OCI-LY1 (cell line): Measurements from ENCODE around the gene CGB5.

ENCODE experiments used
- EZH2 ChIP-seq: fragments of 200-600 bp; sonication (generic), shearing (Covaris generic); IDR thresholded peaks from 2 replicates; pipeline ENCODE4 v1.8.0; 2017; ENCODE audit warnings: borderline replicate concordance, mixed run types, mild to moderate bottlenecking, antibody characterized with exemption, low read length, moderate library complexity, mixed read lengths
- TF ChIP-seq, protein P1 (sequence below): fragments of 200-600 bp; sonication (generic), shearing (Covaris generic); IDR thresholded peaks from 2 replicates; pipeline ENCODE4 v1.5.1; 2017; ENCODE audit warnings: mild to moderate bottlenecking, antibody characterized with exemption, low read length, moderate library complexity, mixed read lengths

DNA sequence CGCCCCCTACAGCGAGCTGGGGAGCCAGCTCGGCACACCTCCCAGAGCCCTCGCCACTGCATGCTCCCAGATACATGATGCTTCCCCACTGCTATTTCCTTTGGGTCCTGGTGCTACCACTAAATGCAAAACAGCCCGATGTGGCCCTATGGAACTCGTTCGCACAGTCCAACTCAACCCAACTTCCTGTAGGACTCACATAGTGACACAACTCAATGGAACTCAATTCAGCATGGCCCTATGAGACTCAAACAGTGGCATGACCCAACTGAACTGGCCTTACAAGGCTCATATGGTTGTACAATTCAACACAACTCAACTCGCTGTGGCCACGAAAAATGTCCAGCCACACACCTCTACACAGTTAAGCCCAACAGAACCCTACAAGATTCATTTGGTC is 25.4 kb downstream of the CGB5 start:
- no peak for TF ChIP-seq EZH2
- TF ChIP-seq, protein P1, sequence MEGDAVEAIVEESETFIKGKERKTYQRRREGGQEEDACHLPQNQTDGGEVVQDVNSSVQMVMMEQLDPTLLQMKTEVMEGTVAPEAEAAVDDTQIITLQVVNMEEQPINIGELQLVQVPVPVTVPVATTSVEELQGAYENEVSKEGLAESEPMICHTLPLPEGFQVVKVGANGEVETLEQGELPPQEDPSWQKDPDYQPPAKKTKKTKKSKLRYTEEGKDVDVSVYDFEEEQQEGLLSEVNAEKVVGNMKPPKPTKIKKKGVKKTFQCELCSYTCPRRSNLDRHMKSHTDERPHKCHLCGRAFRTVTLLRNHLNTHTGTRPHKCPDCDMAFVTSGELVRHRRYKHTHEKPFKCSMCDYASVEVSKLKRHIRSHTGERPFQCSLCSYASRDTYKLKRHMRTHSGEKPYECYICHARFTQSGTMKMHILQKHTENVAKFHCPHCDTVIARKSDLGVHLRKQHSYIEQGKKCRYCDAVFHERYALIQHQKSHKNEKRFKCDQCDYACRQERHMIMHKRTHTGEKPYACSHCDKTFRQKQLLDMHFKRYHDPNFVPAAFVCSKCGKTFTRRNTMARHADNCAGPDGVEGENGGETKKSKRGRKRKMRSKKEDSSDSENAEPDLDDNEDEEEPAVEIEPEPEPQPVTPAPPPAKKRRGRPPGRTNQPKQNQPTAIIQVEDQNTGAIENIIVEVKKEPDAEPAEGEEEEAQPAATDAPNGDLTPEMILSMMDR, result no peak
